Osteocyte (in vitro differentiated cells): ENCODE data around the gene ZFAND2B. TPM values are rescaled to one million over a fixed set of nuclear protein-coding genes. Genes with fewer than 3 reads are reported as not detected.
A peak's percentile ranks its signal among the peaks of the same experiment; 100 is the strongest.

Experiments
- DNase-seq: peaks from one replicate; pipeline ENCODE4 v3.0.0; 2021; ENCODE audit warnings: mixed read lengths; ENCODE audit not compliant: unreplicated experiment; ENCODE audit errors: extremely low spot score
- H3K27ac Mint-ChIP-seq: one replicate; pipeline ENCODE4 v1.8.0; 2021; ENCODE audit warnings: mild to moderate bottlenecking, mixed read lengths; ENCODE audit not compliant: unreplicated experiment
- H3K27me3 Mint-ChIP-seq: one replicate; pipeline ENCODE4 v1.8.0; 2021; ENCODE audit warnings: mixed read lengths; ENCODE audit not compliant: unreplicated experiment
- H3K36me3 Mint-ChIP-seq: one replicate; pipeline ENCODE4 v1.8.0; 2021; ENCODE audit warnings: mixed read lengths; ENCODE audit not compliant: unreplicated experiment
- H3K4me1 Mint-ChIP-seq: one replicate; pipeline ENCODE4 v1.8.0; 2021; ENCODE audit warnings: mixed read lengths; ENCODE audit not compliant: unreplicated experiment
- H3K4me3 Mint-ChIP-seq: one replicate; pipeline ENCODE4 v1.8.0; 2021; ENCODE audit warnings: mild to moderate bottlenecking, moderate library complexity, mixed read lengths; ENCODE audit not compliant: unreplicated experiment
- H3K9me3 Mint-ChIP-seq: one replicate; pipeline ENCODE4 v1.8.0; 2021; ENCODE audit warnings: mixed read lengths; ENCODE audit not compliant: unreplicated experiment
- total RNA-seq: library from RNA; stranded (reverse); gene quantifications from 2 replicates; pipeline ENCODE4 v1.2.1, GENCODE V29; 2021
- TF ChIP-seq, protein P1 (sequence below): fragments of 200-600 bp; sonication (generic); IDR thresholded peaks from 2 replicates; pipeline ENCODE4 v1.5.0; 2021; ENCODE audit warnings: antibody characterized with exemption, mild to moderate bottlenecking, moderate library complexity

ZFAND2B gene
- total RNA-seq, 1 donor from 2014 or later = 31.4 TPM

DNA sequence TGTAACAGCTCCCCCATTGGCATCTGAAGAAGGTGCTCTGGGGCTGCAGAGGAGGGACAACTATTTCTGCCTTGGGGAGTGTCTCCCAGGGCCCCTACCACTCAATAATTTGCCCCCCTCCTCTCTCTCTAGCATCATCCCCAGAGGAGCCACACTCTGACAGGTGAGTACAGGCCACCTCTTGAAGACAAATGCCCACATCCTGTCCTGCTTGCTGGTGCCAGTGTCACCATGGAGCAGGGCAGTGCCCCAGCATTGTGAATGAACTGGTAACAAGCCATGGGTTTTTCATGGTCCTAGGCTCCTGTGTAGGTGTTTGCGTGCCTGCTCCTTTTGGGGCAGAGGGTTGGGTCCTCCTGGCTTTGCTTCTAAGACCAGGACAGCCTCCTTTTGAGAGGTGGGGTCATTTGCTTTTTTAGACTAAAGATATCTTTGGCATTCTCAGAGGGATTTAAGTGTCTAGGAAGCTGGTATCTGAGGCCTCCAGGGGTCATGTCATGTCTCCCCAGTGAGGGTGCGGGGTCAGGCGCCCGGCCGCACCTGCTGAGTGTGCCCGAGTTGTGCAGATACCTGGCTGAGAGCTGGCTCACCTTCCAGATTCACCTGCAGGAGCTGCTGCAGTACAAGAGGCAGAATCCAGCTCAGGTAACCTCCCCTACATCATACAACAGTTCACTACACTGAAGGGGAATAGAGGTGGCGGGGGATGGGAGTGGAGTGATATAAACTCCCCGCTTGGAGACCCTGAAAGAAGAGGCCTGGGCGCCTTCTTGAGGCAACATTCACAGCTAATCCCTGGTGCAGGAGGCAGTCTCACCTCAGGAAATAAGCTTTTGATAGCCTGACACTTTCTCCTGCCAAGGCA, 26.7 kb upstream of the ZFAND2B start:
- TF ChIP-seq, protein P1, sequence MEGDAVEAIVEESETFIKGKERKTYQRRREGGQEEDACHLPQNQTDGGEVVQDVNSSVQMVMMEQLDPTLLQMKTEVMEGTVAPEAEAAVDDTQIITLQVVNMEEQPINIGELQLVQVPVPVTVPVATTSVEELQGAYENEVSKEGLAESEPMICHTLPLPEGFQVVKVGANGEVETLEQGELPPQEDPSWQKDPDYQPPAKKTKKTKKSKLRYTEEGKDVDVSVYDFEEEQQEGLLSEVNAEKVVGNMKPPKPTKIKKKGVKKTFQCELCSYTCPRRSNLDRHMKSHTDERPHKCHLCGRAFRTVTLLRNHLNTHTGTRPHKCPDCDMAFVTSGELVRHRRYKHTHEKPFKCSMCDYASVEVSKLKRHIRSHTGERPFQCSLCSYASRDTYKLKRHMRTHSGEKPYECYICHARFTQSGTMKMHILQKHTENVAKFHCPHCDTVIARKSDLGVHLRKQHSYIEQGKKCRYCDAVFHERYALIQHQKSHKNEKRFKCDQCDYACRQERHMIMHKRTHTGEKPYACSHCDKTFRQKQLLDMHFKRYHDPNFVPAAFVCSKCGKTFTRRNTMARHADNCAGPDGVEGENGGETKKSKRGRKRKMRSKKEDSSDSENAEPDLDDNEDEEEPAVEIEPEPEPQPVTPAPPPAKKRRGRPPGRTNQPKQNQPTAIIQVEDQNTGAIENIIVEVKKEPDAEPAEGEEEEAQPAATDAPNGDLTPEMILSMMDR = no peak
- Mint-ChIP-seq H3K9me3 (no peaks in the 10 kb centered on the region), H3K4me3 (peak overlapping the region; percentile 80), H3K36me3 (peaks cover 29% of the 10 kb centered on the region), H3K4me1 (peaks cover 22% of the 10 kb centered on the region), H3K27ac (no peak overlapping the region), H3K27me3 (no peaks in the 10 kb centered on the region)
- no peak for DNase-seq

GRCh38 chr2:219180961-219181360, 25.6 kb upstream of the ZFAND2B start:
- no peak overlapping the region for H3K27ac Mint-ChIP-seq
- H3K4me3 Mint-ChIP-seq = no peak overlapping the region
- no peaks in the 10 kb centered on the region for H3K9me3 Mint-ChIP-seq
- peaks cover 35% of the 10 kb centered on the region for H3K36me3 Mint-ChIP-seq
- TF ChIP-seq, protein P1 = no peak
- H3K27me3 Mint-ChIP-seq = no peaks in the 10 kb centered on the region
- DNase-seq = no peak
- peaks cover 15% of the 10 kb centered on the region for H3K4me1 Mint-ChIP-seq

DNA sequence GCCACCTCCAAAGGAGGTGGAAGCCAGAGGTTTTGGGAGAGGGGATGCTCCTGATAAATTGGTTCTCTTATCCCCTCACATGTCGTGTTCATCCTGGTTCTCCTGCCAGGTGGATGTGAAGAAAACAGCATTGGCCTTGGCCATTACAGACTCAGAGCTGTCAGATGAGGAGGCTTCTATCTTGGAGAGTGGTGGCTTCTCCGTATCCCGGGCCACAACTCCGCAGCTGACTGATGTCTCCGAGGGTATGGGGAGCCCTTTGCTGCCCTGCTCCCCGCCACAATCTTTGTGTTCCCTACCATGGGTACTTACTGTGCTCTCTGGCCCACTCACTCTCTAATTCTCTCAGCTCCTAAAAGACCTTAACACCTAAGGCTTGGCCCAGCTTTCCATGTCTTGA, 25.1 kb upstream of the ZFAND2B start:
- TF ChIP-seq, protein P1 = no peak
- Mint-ChIP-seq H3K27me3 (no peaks in the 10 kb centered on the region), H3K9me3 (no peaks in the 10 kb centered on the region), H3K36me3 (peaks cover 35% of the 10 kb centered on the region), H3K27ac (no peak overlapping the region), H3K4me1 (peaks cover 13% of the 10 kb centered on the region), H3K4me3 (no peak overlapping the region)
- no peak for DNase-seq

GRCh38 chr2:219182331-219183150, 24.0 kb upstream of the ZFAND2B start:
- no peaks in the 10 kb centered on the region for H3K27me3 Mint-ChIP-seq
- no peak overlapping the region for H3K4me3 Mint-ChIP-seq
- TF ChIP-seq, protein P1 = no peak
- DNase-seq = no peak
- H3K4me1 Mint-ChIP-seq = peaks cover 8% of the 10 kb centered on the region
- H3K9me3 Mint-ChIP-seq = no peaks in the 10 kb centered on the region
- H3K27ac Mint-ChIP-seq = no peak overlapping the region
- peaks cover 35% of the 10 kb centered on the region for H3K36me3 Mint-ChIP-seq
